C4-2B (cell line): Measurements from ENCODE around the gene NOC2L.

Experiments
- H3K27ac ChIP-seq: fragments of 450-650 bp; 2 replicates; pipeline ENCODE4 v1.5.1; 2017
- ZFX ChIP-seq: fragments of 450-650 bp; IDR thresholded peaks from 2 replicates; pipeline ENCODE4 v1.6.1; 2017
- TF ChIP-seq, protein P1 (sequence below): fragments of 450-650 bp; conservative IDR thresholded peaks from 2 replicates; pipeline ENCODE4 v1.5.1; 2017; ENCODE audit warnings: mild to moderate bottlenecking

The NOC2L gene

DNA sequence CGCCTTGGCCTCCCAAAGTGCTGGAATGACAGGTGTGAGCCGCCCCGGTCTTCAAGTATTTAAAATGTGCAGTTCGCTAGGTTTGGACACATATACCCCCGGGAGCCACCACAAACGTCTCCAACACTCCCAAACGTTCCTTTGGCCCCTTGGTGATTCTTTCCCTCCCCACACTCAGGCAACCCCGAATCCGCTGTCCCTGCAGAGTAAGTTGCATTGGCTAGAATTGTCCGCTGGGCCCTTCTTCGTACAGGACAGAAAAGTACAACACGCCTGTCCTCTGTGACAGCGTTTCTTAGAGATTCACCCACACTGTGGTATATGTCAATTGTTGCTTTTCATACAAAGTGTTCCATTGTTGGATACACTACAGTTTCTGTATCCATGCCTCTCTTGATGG, 26.1 kb upstream of the NOC2L start:
- TF ChIP-seq ZFX, result no peak
- TF ChIP-seq, protein P1, sequence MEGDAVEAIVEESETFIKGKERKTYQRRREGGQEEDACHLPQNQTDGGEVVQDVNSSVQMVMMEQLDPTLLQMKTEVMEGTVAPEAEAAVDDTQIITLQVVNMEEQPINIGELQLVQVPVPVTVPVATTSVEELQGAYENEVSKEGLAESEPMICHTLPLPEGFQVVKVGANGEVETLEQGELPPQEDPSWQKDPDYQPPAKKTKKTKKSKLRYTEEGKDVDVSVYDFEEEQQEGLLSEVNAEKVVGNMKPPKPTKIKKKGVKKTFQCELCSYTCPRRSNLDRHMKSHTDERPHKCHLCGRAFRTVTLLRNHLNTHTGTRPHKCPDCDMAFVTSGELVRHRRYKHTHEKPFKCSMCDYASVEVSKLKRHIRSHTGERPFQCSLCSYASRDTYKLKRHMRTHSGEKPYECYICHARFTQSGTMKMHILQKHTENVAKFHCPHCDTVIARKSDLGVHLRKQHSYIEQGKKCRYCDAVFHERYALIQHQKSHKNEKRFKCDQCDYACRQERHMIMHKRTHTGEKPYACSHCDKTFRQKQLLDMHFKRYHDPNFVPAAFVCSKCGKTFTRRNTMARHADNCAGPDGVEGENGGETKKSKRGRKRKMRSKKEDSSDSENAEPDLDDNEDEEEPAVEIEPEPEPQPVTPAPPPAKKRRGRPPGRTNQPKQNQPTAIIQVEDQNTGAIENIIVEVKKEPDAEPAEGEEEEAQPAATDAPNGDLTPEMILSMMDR, result no peak
- no peak overlapping the region for H3K27ac ChIP-seq

- no peak for TF ChIP-seq ZFX
- TF ChIP-seq, protein P1, result no peak; the same call in 1 of the 2 replicates
These were observed 25.4 kb upstream of the NOC2L start for GRCh38 chr1:984476-984814.

DNA sequence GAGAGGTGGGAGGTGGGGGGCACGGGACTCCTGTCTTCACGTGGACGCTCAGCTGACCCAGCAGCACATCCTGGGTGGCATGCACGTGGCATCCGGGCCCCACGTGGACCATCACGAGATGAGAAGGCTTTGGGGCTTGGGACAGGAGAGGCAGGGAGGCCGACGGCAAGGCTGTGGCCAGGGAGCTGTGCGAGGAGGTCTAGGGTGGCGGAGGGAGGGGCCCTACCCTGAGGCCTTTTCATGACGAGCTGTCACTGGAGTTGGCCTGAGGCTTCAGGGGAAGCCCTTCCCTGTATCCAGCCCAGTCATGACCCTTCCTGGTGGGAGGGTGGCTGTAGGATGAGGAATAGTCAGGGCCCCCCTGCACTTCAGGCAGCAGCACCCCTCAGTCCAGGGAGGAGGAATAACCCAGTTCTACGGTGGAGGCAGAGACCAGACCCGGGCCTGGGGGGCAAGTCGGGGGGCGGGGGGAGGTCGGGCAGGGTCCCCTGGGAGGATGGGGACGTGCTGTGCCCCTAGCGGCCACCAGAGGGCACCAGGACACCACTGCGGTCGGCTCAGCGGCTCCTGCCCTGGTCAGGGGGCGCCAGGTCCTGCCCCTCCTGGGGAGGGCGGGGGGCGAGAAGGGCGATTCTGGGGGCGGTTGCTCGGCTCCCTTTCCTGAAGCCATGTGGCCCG, 24.9 kb upstream of the NOC2L start:
- no peak overlapping the region for H3K27ac ChIP-seq
- TF ChIP-seq, protein P1, result peak; percentile 95
- TF ChIP-seq ZFX, result no peak

More at GRCh38 chr1:984476-984814, 25.4 kb upstream of the NOC2L start:
- no peak overlapping the region for H3K27ac ChIP-seq

- H3K27ac ChIP-seq, result no peak overlapping the region
- TF ChIP-seq ZFX, result no peak
- TF ChIP-seq, protein P1, result no peak
These were observed 23.8 kb upstream of the NOC2L start for GRCh38 chr1:982765-983436.

- TF ChIP-seq ZFX, result no peak
- TF ChIP-seq, protein P1, result no peak
- no peak within 1 kb of the TSS for H3K27ac ChIP-seq
These were observed 23.0 kb upstream of the NOC2L start, which contains the start of gene PERM1 for GRCh38 chr1:981955-982558. TSS of gene PERM1 (minus strand) at chr1:982093. CDS start at chr1:981029, 1,064 bp downstream.

DNA sequence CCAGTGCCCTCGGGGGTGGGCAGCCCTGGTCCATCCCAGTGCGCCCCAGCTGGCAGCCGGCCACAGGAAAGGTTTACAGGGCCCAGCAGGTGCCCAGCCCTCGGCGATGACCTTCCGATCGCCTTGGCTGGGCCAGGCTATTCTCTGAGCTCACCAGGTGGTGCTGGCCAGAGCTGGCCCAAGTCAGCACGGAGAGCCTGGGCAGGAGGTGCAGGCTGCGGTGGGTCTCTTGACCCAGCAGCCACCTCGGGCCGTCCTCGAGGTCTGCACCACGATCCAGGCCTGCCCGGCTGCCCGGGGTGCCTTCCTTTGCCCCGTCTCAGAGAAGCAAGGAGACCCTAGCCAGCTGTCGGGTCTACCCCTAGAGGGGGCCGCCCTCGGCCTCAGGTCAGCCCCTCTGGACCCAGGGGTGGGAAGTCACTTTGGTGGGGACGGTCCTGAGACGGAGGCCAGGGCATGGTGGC, 22.5 kb upstream of the NOC2L start:
- H3K27ac ChIP-seq, result no peak overlapping the region
- TF ChIP-seq, protein P1, result no peak
- TF ChIP-seq ZFX, result no peak
